COLO668 (cell line): ENCODE measurements around the gene SOCS3.

ENCODE experiments used
- DNase-seq: peaks from one replicate; lab custom pipeline; 2025; ENCODE audit not compliant: unreplicated experiment; lab: John Stamatoyannopoulos, UW

SOCS3 gene

GRCh38 chr17:78391051-78391431 is 31.2 kb upstream of the SOCS3 start:
- DNase-seq, result no peak

- no peak for DNase-seq
Observed at GRCh38 chr17:78390241-78391050, 30.6 kb upstream of the SOCS3 start.

- DNase-seq, result no peak
Observed at GRCh38 chr17:78387977-78388941, 28.4 kb upstream of the SOCS3 start.

GRCh38 chr17:78384479-78385175 is 24.8 kb upstream of the SOCS3 start:
- no peak for DNase-seq

GRCh38 chr17:78383725-78384471 is 24.0 kb upstream of the SOCS3 start:
- no peak for DNase-seq

- DNase-seq, result no peak
Observed at GRCh38 chr17:78381601-78382232, 21.8 kb upstream of the SOCS3 start.

- no peak for DNase-seq
Observed at GRCh38 chr17:78380370-78380769, 20.5 kb upstream of the SOCS3 start.

GRCh38 chr17:78379131-78379491 is 19.2 kb upstream of the SOCS3 start:
- no peak for DNase-seq

- DNase-seq, result peak; percentile 75
Observed at GRCh38 chr17:78378225-78379130, 18.6 kb upstream of the SOCS3 start, which contains the start of gene PGS1. TSS of gene PGS1 (plus strand) at chr17:78378649. CDS start at chr17:78378666, 17 bp downstream.

- no peak for DNase-seq
Observed at GRCh38 chr17:78377858-78378224, 18.0 kb upstream of the SOCS3 start.

- DNase-seq, result no peak
Observed at GRCh38 chr17:78376161-78376560, 16.3 kb upstream of the SOCS3 start.

- DNase-seq, result no peak
Observed at GRCh38 chr17:78375401-78376151, 15.7 kb upstream of the SOCS3 start.

GRCh38 chr17:78374631-78375274 is 14.9 kb upstream of the SOCS3 start:
- no peak for DNase-seq

- DNase-seq, result no peak
Observed at GRCh38 chr17:78374189-78374588, 14.3 kb upstream of the SOCS3 start.

- DNase-seq, result no peak
Observed at GRCh38 chr17:78372841-78373240, 13.0 kb upstream of the SOCS3 start.

GRCh38 chr17:78371056-78371455 is 11.2 kb upstream of the SOCS3 start:
- no peak for DNase-seq

- DNase-seq, result no peak
Observed at GRCh38 chr17:78369791-78370381, 10.0 kb upstream of the SOCS3 start.
